Endothelial cell of umbilical vein (primary cell): ENCODE data around the gene INPP5F.

Experiments
- EZH2 ChIP-seq: IDR thresholded peaks from 2 replicates; pipeline ENCODE4 v1.6.1; 2012; ENCODE audit warnings: borderline replicate concordance, low read depth, mild to moderate bottlenecking, moderate library complexity, low read length, inconsistent platforms; ENCODE audit not compliant: severe bottlenecking
- GATA2 ChIP-seq: IDR thresholded peaks from 2 replicates; pipeline ENCODE4 v1.7.0; 2011; ENCODE audit warnings: low read depth, mild to moderate bottlenecking, moderate library complexity, mixed read lengths, low read length; ENCODE audit not compliant: insufficient read length, insufficient read depth
- JUN ChIP-seq: IDR thresholded peaks from 2 replicates; pipeline ENCODE4 v1.6.1; 2011; ENCODE audit warnings: borderline replicate concordance, low read depth; ENCODE audit not compliant: insufficient read length, insufficient read depth
- POLR2A ChIP-seq: IDR thresholded peaks from 2 replicates; pipeline ENCODE4 v1.6.1; 2012; ENCODE audit warnings: low read depth, mild to moderate bottlenecking, control low read depth, low read length
- POLR2AphosphoS5 ChIP-seq: IDR thresholded peaks from 2 replicates; pipeline ENCODE4 v1.6.1; 2012; ENCODE audit warnings: low read depth, mild to moderate bottlenecking, control low read depth, low read length, moderate library complexity; ENCODE audit not compliant: insufficient read depth
- TF ChIP-seq, protein P1 (sequence below): IDR thresholded peaks from 2 replicates; pipeline ENCODE4 v1.6.1; 2011; ENCODE audit not compliant: insufficient read depth, insufficient read length
- TF ChIP-seq, protein P2 (sequence below), 2 donors: IDR thresholded peaks; 1 replicate in 1 of 2; 2 replicates in 1 of 2; pipeline ENCODE4 v1.5.1; 2011; ENCODE audit warnings: low read length in 2 of 2, mild to moderate bottlenecking in 2 of 2, moderate library complexity in 2 of 2, control low read depth in 1 of 2, inconsistent platforms in 1 of 2, low read depth in 1 of 2; ENCODE audit not compliant: insufficient read depth in 1 of 2; ENCODE audit errors: extremely low read depth in 1 of 2

DNA sequence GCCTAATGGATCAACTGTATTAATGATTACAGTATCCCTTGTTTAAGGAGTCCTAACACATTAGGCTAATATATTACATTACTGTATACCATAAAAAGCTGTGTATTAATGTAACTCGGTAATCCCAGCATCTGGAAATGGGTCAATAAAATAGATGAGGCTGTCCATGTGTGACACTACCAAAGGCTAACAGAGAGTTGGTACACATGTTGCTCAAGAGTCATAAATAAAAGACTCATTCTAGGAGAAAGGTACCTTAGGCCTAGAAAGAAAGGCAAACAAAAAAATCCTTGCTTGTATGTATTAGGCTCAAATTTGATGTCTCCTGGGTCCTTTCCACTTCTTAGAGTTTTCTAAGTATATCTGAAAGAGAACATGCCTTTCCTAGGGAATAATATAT is 132.2 kb downstream of the INPP5F start:
- TF ChIP-seq, protein P1, sequence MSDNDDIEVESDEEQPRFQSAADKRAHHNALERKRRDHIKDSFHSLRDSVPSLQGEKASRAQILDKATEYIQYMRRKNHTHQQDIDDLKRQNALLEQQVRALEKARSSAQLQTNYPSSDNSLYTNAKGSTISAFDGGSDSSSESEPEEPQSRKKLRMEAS, result no peak
- TF ChIP-seq, protein P2, sequence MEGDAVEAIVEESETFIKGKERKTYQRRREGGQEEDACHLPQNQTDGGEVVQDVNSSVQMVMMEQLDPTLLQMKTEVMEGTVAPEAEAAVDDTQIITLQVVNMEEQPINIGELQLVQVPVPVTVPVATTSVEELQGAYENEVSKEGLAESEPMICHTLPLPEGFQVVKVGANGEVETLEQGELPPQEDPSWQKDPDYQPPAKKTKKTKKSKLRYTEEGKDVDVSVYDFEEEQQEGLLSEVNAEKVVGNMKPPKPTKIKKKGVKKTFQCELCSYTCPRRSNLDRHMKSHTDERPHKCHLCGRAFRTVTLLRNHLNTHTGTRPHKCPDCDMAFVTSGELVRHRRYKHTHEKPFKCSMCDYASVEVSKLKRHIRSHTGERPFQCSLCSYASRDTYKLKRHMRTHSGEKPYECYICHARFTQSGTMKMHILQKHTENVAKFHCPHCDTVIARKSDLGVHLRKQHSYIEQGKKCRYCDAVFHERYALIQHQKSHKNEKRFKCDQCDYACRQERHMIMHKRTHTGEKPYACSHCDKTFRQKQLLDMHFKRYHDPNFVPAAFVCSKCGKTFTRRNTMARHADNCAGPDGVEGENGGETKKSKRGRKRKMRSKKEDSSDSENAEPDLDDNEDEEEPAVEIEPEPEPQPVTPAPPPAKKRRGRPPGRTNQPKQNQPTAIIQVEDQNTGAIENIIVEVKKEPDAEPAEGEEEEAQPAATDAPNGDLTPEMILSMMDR (IDR thresholded peaks at IDR 0.05; ENCODE audit: extremely low read depth in 1 of 2, insufficient read depth in 1 of 2, low read depth in 1 of 2, low read length in 2 of 2), result no peak
- TF ChIP-seq POLR2AphosphoS5 (no peak), POLR2A (no peak), GATA2 (no peak), EZH2 (no peak), JUN (no peak)
